HepG2 (cell line): ENCODE data around the gene RNF135. TPM values are rescaled to one million over a fixed set of nuclear protein-coding genes. Genes with fewer than 3 reads are reported as not detected.
A peak's percentile ranks its signal among the peaks of the same experiment; 100 is the strongest.

Experiments used
- ARNT2 ChIP-seq: sonication (generic); formaldehyde crosslinking; IDR thresholded peaks from 2 replicates; pipeline ENCODE4 v1.8.0; 2022; ENCODE audit warnings: mild to moderate bottlenecking, low read depth, missing genetic modification reagents, moderate library complexity
- BORCS8-MEF2B ChIP-seq: sonication (generic); formaldehyde crosslinking; IDR thresholded peaks from 2 replicates; pipeline ENCODE4 v1.8.0; 2022; ENCODE audit warnings: mild to moderate bottlenecking, missing genetic modification reagents
- CBX5 ChIP-seq: sonication (generic); formaldehyde crosslinking; IDR thresholded peaks from 2 replicates; pipeline ENCODE4 v1.4.0; 2020; ENCODE audit warnings: missing genetic modification reagents, borderline replicate concordance
- DNMT1 ChIP-seq: sonication (generic); formaldehyde crosslinking; IDR thresholded peaks from 2 replicates; pipeline ENCODE4 v1.5.1; 2020; ENCODE audit warnings: mild to moderate bottlenecking, missing genetic modification reagents
- DZIP1 ChIP-seq: sonication (generic); formaldehyde crosslinking; IDR thresholded peaks from 2 replicates; pipeline ENCODE4 v1.5.0; 2020; ENCODE audit warnings: mild to moderate bottlenecking, missing genetic modification reagents
- KDM5A ChIP-seq: fragments of 200-600 bp; sonication (generic); IDR thresholded peaks from 2 replicates; pipeline ENCODE4 v1.7.0; 2018; ENCODE audit warnings: antibody characterized with exemption, mild to moderate bottlenecking, low read length, borderline replicate concordance
- NAIF1 ChIP-seq: sonication (generic); formaldehyde crosslinking; IDR thresholded peaks from 2 replicates; pipeline ENCODE4 v1.5.0; 2020; ENCODE audit warnings: mild to moderate bottlenecking, missing genetic modification reagents, borderline replicate concordance
- NONO ChIP-seq, 2 experiments: fragments of 450-650 bp in 1 of 2; sonication (generic) in 1 of 2; formaldehyde crosslinking in 1 of 2; IDR thresholded peaks in 1 of 2; conservative IDR thresholded peaks in 1 of 2; 2 replicates each; pipeline versions ENCODE4 v1.6.1 to v1.8.0; 2017 to 2022; ENCODE audit warnings: mild to moderate bottlenecking in 1 of 2, missing genetic modification reagents in 1 of 2, moderate library complexity in 1 of 2
- PRDM10 ChIP-seq: sonication (generic); formaldehyde crosslinking; IDR thresholded peaks from 2 replicates; pipeline ENCODE4 v1.4.0; 2020; ENCODE audit warnings: low read depth, missing genetic modification reagents
- RAD51 ChIP-seq: fragments of 450-650 bp; IDR thresholded peaks from 2 replicates; pipeline ENCODE4 v1.6.1; 2016; ENCODE audit warnings: borderline replicate concordance
- TFE3 ChIP-seq: IDR thresholded peaks from 2 replicates; pipeline ENCODE4 v1.6.1; 2016
- ZBTB1 ChIP-seq: sonication (generic); formaldehyde crosslinking; IDR thresholded peaks from 2 replicates; pipeline ENCODE4 v1.4.0; 2020; ENCODE audit warnings: missing genetic modification reagents, borderline replicate concordance
- ZGPAT ChIP-seq: IDR thresholded peaks from 2 replicates; pipeline ENCODE4 v1.6.1; 2016; ENCODE audit warnings: mild to moderate bottlenecking
- ZNF224 ChIP-seq: sonication (generic); formaldehyde crosslinking; IDR thresholded peaks from 2 replicates; pipeline ENCODE4 v1.5.0; 2020; ENCODE audit warnings: mild to moderate bottlenecking, missing genetic modification reagents
- ZNF574 ChIP-seq: sonication (generic); formaldehyde crosslinking; IDR thresholded peaks from 2 replicates; pipeline ENCODE4 v1.4.0; 2020; ENCODE audit warnings: missing genetic modification reagents
- ZNF768 ChIP-seq: sonication (generic); formaldehyde crosslinking; IDR thresholded peaks from 2 replicates; pipeline ENCODE4 v1.4.0; 2020; ENCODE audit warnings: missing genetic modification reagents
- polyA plus RNA-seq, 8 experiments: library from polyadenylated mRNA; depleted of rRNA in 3 of 8; stranded (reverse) in 7 of 8; unstranded in 1 of 8; fragments of >200 nt; fragmentation: Illumina TruSeq in 4 of 8; extraction: Trizol in 4 of 8; gene quantifications; 2 replicates each; pipeline versions ENCODE4 v1.2.1 to v1.2.3, GENCODE V29; 2011 to 2016; ENCODE audit warnings: low read depth in 4 of 8, missing spikeins in 1 of 8, mixed read lengths in 1 of 8; ENCODE audit not compliant: insufficient read depth in 1 of 8
- total RNA-seq, 5 experiments: library from RNA; depleted of rRNA; stranded (reverse); fragments of >200 nt; fragmentation: Illumina TruSeq; extraction: Trizol; gene quantifications; 2 replicates each; pipeline ENCODE4 v1.2.3, GENCODE V29; 2016; ENCODE audit warnings: low read depth in 1 of 5

RNF135 gene
- total and polyA plus RNA-seq, 2 of the 13 experiments (the other 11 are each of a cell fraction or from before 2014, with no cell fraction given), result not detected

GRCh38 chr17:31008374-31009041 lies 37.7 kb downstream of the RNF135 start (continued):
- TF ChIP-seq RAD51 (no peak), CBX5 (CRISPR knock-in tag) (no peak), ZGPAT (CRISPR knock-in tag) (peak; percentile 27; the same call in 1 of the 2 replicates), ZNF224 (CRISPR knock-in tag) (no peak), ZBTB1 (CRISPR knock-in tag) (no peak), DNMT1 (CRISPR knock-in tag) (peak; percentile 31; the same call in 1 of the 2 replicates), PRDM10 (CRISPR knock-in tag) (no peak), KDM5A (no peak), ARNT2 (CRISPR knock-in tag) (0 out of 2 replicates have a peak, but pooled peaks have one; percentile 12), BORCS8-MEF2B (CRISPR knock-in tag) (0 out of 2 replicates have a peak, but pooled peaks have one; percentile 26), ZNF768 (CRISPR knock-in tag) (0 out of 2 replicates have a peak, but pooled peaks have one; percentile 19), ZNF574 (CRISPR knock-in tag) (peak; percentile 18; the same call in 1 of the 2 replicates), NONO (IDR thresholded peaks at IDR 0.05) (no peak), NONO (CRISPR knock-in tag; conservative IDR thresholded peaks at IDR 0.05) (no peak; the same call in 1 of the 2 replicates), TFE3 (CRISPR knock-in tag) (no peak), DZIP1 (CRISPR knock-in tag) (no peak), NAIF1 (CRISPR knock-in tag) (peak; percentile 46; the same call in 1 of the 2 replicates)
